Stimulated activated CD4-positive, alpha-beta T cell treated with anti-CD3 and anti-CD28 coated beads, Interleukin-4, amount 100 ng/mL, for 48 hours (primary cell): ENCODE measurements around the gene PATE1.

Experiments
- DNase-seq, 2 donors: peaks; one replicate each; pipeline ENCODE4 v3.0.0-alpha.2; 2020; ENCODE audit warnings: low read depth in 2 of 2

Gene PATE1

GRCh38 chr11:125790825-125791224 is 44.7 kb downstream of the PATE1 start:
- no peak for DNase-seq

DNA sequence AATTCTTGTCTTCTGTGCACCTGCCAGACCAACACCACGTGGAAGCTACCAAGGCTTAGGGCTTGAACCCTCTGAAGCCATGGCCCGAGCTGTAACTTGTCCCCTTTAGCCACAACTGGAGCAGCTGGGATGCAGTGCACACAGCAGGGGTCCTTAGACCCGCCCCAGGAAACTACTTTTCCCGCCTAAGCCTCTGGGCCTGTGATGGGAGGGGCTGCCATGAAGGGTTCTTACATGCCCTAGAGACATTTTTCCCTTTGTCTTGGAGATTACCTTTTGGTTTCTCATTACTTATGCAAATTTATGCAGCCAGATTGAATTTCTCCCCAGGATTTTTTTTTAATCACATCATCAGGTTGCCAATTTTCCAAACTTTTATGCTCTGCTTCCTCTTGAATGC is 51.6 kb downstream of the PATE1 start:
- no peak for DNase-seq
